Activated T-cell treated with anti-CD3 and anti-CD28 coated beads, Interleukin-2, amount 50 U/mL, for 24 hours (primary cell): ENCODE data around the gene PAK4.
"Not testable (repeated sequence)": the region's sequence is repeated elsewhere in the genome, so short reads cannot be mapped to it uniquely, and the experiment has no call there.

ENCODE experiments used
- DNase-seq: peaks from one replicate; pipeline ENCODE4 v3.0.0-alpha.2; 2020
- H3K27ac Mint-ChIP-seq: 2 replicates; pipeline ENCODE4 v1.8.0; 2020; ENCODE audit warnings: mild to moderate bottlenecking, mixed read lengths
- H3K27me3 Mint-ChIP-seq: 2 replicates; pipeline ENCODE4 v1.8.0; 2020; ENCODE audit warnings: mixed read lengths
- H3K36me3 Mint-ChIP-seq: 2 replicates; pipeline ENCODE4 v1.8.0; 2020; ENCODE audit warnings: low read depth, mixed read lengths
- H3K4me1 Mint-ChIP-seq: 2 replicates; pipeline ENCODE4 v1.8.0; 2020; ENCODE audit warnings: low read depth, mixed read lengths
- H3K4me3 Mint-ChIP-seq: 2 replicates; pipeline ENCODE4 v1.8.0; 2020; ENCODE audit warnings: mild to moderate bottlenecking, moderate library complexity, mixed read lengths
- H3K9me3 Mint-ChIP-seq: 2 replicates; pipeline ENCODE4 v1.8.0; 2020; ENCODE audit warnings: mixed read lengths

The PAK4 gene

GRCh38 chr19:39131255-39131755 lies 5.7 kb downstream of the PAK4 start:
- peaks cover 40% of the 10 kb centered on the region for H3K4me1 Mint-ChIP-seq
- H3K27me3 Mint-ChIP-seq = no peaks in the 10 kb centered on the region
- H3K36me3 Mint-ChIP-seq = no peaks in the 10 kb centered on the region
- H3K4me3 Mint-ChIP-seq = no peak overlapping the region
- no peak for DNase-seq
- peak overlapping the region; percentile 41 for H3K27ac Mint-ChIP-seq
- no peaks in the 10 kb centered on the region for H3K9me3 Mint-ChIP-seq

DNA sequence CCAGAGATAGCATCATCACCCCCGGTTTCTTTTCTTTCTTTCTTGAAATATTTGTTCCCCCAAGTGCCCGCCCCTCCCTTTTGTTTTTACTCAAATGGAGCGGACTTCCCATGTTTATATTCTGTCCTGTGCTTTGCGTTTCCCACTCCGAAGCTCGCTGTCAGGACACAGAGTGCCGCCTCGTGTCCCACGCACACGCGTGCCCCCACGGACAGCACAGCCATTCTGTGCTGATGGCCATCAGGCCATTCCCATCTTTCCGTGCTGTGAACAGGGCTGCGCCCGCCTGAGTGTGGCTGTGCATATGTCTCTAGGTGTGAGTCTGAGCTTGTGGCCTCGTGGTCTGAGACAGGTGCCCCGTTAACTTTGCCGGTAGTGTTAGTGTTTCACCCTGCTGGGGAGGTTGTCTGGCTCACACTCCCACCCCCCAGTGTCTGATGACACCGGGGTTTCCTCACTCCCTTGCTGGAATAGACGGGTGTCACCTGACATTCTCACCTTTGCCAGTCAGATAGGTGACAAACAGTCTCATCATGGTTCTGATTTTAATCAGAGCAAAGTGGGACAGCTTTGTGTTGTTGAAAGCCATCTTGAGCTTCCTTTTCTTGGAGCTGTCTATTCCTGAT lies 6.9 kb downstream of the PAK4 start:
- Mint-ChIP-seq H3K27ac (peak overlapping the region; percentile 12), H3K27me3 (no peaks in the 10 kb centered on the region), H3K4me3 (no peak overlapping the region), H3K9me3 (no peaks in the 10 kb centered on the region), H3K36me3 (no peaks in the 10 kb centered on the region), H3K4me1 (peaks cover 31% of the 10 kb centered on the region)
- no peak for DNase-seq

DNA sequence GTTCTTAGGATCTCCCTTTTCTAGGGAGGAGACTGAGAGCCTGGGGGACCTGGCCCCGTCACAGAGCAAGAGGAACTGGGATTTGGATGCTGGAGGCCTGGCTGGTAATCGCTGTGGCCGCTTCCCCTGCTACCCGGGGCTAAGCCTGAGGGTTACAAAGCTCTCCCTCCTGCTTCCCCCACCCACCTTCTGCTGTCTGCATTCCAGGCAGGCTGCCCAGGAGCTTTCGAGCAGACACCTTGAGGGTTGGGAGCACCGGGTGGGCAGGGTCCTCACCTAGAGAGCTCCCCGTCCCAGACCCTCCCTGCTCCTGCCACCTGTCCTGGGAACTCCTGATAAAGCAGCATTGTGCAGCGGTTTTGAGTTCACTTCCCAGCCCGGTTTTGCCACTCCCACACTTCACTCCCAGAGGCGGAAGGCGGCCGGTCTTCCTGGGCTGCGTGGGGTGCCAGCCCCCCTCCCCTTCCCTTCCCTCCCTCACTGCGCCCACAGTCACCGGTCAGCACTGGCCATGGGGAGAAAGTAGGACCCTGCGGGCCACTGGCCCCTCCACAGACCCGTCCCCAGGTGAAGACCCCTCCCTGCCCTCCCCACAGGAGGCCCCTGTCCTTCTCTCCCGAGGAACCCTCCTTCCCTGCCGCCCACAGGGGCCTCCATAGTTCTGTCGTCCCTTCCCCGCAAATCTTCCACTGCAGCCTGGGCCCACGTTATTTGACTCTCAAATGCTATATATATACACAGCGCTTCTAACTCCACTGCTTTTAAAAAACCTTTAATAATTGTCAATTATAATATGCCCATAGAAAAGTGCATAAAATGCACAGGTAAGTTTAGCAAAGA lies 8.1 kb downstream of the PAK4 start:
- Mint-ChIP-seq H3K27ac (no peak overlapping the region), H3K27me3 (no peaks in the 10 kb centered on the region), H3K4me3 (no peak overlapping the region), H3K9me3 (no peaks in the 10 kb centered on the region), H3K36me3 (no peaks in the 10 kb centered on the region), H3K4me1 (peaks cover 29% of the 10 kb centered on the region)
- DNase-seq = no peak

- no peak for DNase-seq
These were observed 10.1 kb downstream of the PAK4 start for GRCh38 chr19:39135701-39136100.

GRCh38 chr19:39136225-39136940 lies 10.8 kb downstream of the PAK4 start:
- Mint-ChIP-seq H3K36me3 (no peaks in the 10 kb centered on the region), H3K4me1 (peaks cover 20% of the 10 kb centered on the region), H3K27me3 (no peaks in the 10 kb centered on the region), H3K4me3 (no peak overlapping the region), H3K27ac (no peak overlapping the region), H3K9me3 (no peaks in the 10 kb centered on the region)
- no peak for DNase-seq

More at GRCh38 chr19:39135701-39136100, 10.1 kb downstream of the PAK4 start:
- peaks cover 24% of the 10 kb centered on the region for H3K4me1 Mint-ChIP-seq
- no peak overlapping the region for H3K4me3 Mint-ChIP-seq
- H3K9me3 Mint-ChIP-seq = no peaks in the 10 kb centered on the region
- H3K36me3 Mint-ChIP-seq = no peaks in the 10 kb centered on the region
- H3K27me3 Mint-ChIP-seq = no peaks in the 10 kb centered on the region
- no peak overlapping the region for H3K27ac Mint-ChIP-seq

DNA sequence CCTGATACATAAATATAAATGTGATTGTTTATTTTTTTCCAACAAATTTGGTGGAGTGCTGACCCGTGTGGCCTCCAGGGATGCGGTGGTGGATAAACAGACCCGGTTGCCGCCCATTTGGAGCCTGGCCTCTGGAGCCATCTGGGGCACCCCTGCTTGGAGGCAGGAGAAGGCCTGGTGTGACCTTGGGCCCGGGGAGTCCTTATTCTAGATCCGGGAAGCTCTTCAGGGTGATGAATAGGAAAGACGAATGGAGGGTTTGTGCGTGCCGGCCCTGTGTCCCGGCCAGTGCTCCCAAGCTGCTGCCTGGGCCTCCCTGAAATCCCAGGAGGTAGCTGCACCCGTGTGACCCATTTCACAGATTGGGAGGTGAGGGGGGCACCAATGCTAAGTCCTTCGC lies 11.5 kb downstream of the PAK4 start:
- no peaks in the 10 kb centered on the region for H3K9me3 Mint-ChIP-seq
- H3K4me3 Mint-ChIP-seq = no peak overlapping the region
- no peaks in the 10 kb centered on the region for H3K36me3 Mint-ChIP-seq
- no peak for DNase-seq
- H3K27me3 Mint-ChIP-seq = no peaks in the 10 kb centered on the region
- peaks cover 15% of the 10 kb centered on the region for H3K4me1 Mint-ChIP-seq
- peak overlapping the region; percentile 15 for H3K27ac Mint-ChIP-seq

DNA sequence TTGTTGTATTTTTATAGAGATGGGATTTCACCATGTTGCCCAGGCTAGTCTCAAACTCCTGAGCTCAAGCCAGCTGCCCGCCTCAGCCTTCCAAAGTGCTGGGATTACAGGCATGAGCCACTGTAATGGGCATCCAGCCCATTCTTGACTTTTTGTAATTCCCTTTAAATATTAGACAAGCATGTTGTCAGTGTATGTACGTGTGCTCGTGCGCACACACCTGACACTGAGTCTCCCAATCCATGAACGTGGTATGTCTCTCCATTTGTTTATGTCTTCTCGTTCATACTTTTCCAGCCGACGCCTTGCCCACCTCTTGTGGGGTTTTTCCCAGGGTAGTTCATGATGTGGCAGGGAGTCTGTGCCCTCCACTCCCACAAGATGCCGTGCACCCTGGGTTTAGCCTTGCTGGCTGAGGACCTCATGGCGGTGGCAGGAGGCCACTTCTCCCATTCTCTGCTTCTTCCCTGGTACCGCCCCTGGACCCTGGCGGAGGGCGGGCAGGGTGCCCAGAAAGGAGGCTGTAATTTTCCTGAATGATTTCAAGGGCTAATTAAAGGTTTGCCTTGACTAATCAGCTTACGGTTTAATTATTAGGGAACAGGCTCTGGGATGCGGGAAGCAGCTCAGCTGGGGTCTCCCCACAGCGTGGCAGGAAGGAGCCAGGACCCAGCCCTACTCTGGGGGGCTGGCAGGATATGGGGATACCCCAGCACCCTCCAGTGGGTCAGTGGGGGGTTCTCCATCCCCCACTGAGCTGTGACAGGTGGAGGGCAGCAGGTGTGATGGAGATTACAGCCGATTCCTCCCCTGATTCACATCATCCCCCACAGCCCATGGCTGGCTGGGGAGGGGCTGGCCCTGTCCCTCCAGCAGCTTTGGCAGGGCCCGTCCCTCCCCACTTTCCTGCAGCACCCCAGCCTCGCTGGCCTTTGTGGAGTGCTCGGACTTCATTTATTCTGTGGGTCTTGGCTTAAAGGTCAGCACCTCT lies 12.9 kb downstream of the PAK4 start:
- Mint-ChIP-seq H3K27ac (no peak overlapping the region), H3K4me3 (no peak overlapping the region), H3K9me3 (no peaks in the 10 kb centered on the region), H3K36me3 (no peaks in the 10 kb centered on the region), H3K4me1 (peaks cover 9% of the 10 kb centered on the region), H3K27me3 (no peaks in the 10 kb centered on the region)
- DNase-seq = no peak

DNA sequence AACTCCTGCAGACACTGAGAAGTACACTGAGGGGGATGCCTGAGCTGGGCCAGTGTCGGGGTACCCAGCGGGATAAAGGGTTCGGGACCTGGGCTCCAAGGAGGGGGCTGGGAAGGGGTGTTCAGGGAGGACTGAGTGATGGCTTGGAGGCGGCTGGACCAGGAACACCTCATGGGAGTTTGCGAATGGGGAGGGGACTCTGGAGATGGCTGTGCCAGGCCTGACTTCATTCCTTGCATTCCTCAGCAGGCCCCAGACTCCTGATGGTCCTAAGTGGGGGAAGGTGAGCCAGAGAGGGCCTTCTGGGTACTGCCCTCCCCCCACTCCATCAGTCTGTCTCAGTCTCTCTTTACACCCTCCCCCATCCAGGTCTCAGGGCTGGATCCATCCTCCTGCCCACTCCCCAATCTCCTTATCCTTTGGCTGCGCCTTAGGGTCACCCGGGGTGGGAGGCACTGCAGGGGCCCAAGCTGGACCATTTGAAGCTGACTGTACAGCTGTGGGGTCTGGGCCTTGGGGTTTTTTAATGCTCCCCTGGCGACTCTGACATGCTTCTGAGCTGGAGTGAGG lies 13.8 kb downstream of the PAK4 start:
- no peak overlapping the region for H3K4me3 Mint-ChIP-seq
- no peaks in the 10 kb centered on the region for H3K27me3 Mint-ChIP-seq
- no peaks in the 10 kb centered on the region for H3K9me3 Mint-ChIP-seq
- no peaks in the 10 kb centered on the region for H3K36me3 Mint-ChIP-seq
- no peak for DNase-seq
- H3K4me1 Mint-ChIP-seq = peaks cover 10% of the 10 kb centered on the region
- no peak overlapping the region for H3K27ac Mint-ChIP-seq

- no peaks in the 10 kb centered on the region for H3K9me3 Mint-ChIP-seq
- no peak overlapping the region for H3K4me3 Mint-ChIP-seq
- no peak overlapping the region for H3K27ac Mint-ChIP-seq
- no peaks in the 10 kb centered on the region for H3K27me3 Mint-ChIP-seq
- H3K4me1 Mint-ChIP-seq = peaks cover 15% of the 10 kb centered on the region
- no peak for DNase-seq
- H3K36me3 Mint-ChIP-seq = no peaks in the 10 kb centered on the region
These were observed 14.4 kb downstream of the PAK4 start for GRCh38 chr19:39139971-39140453.

DNA sequence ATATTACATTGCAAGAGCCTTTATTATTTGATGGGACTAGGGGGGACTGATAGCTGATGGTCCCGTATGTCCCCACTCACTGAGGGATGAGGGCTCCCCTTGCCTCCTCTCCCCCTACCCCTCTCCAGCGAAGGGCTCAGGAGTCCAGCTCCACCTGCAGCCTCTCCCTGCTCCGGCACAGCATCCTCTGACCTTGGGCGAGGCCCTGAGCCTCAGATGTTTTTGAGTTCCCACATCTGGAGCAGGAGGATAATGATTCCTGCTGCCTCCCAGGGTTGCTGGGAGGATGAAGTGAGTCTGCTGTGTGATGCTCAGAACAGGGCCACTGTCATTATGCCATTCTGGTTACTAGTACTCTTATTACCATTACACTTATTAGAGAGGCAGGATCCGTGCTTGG lies 15.0 kb downstream of the PAK4 start:
- Mint-ChIP-seq H3K9me3 (no peaks in the 10 kb centered on the region), H3K27ac (no peak overlapping the region), H3K27me3 (no peaks in the 10 kb centered on the region), H3K4me1 (peaks cover 15% of the 10 kb centered on the region), H3K4me3 (no peak overlapping the region), H3K36me3 (no peaks in the 10 kb centered on the region)
- DNase-seq = no peak

DNA sequence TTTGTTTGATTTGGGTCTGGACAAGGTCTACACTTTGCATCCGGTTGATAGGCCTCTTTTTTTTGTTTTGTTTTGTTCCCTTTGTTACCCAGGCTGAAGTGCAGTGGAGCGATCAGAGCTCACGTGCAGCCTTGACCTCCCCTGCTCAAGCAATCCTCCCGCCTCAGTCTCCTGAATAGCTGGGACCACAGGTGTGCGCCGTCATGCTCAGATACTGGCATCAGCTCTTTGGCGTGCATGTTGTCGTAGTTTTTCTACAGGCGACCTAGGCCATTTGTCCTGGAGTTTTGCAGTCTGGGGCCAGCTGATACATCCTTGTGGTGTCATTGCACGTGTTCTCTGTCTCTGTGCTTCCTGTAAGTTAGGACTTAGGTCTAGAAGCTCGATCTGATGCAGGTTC lies 16.3 kb downstream of the PAK4 start:
- H3K4me3 Mint-ChIP-seq = no peak overlapping the region
- H3K36me3 Mint-ChIP-seq = no peaks in the 10 kb centered on the region
- H3K27ac Mint-ChIP-seq = no peak overlapping the region
- H3K27me3 Mint-ChIP-seq = no peaks in the 10 kb centered on the region
- peaks cover 15% of the 10 kb centered on the region for H3K4me1 Mint-ChIP-seq
- no peak for DNase-seq
- H3K9me3 Mint-ChIP-seq = no peaks in the 10 kb centered on the region

DNA sequence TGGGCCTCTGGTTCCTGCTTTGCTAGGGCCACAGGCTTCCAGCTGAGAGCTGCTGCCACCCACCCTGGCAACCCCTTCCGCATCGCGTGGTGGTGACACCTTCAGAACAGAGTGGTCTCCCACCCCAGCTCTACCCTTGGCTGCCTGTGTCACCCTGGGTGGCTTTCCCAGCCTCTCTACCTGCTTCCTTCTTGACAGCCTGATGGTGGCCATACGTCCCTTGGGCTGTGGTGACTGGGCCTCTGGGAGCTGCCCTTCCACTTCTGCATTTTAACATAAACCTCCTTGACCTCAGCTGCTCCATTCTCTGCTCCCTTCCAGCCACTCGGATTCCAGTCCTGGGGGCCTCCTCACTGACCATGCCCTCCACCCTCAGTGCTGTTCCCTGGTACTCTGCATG lies 17.0 kb downstream of the PAK4 start:
- peaks cover 17% of the 10 kb centered on the region for H3K4me1 Mint-ChIP-seq

GRCh38 chr19:39143757-39144289 lies 18.2 kb downstream of the PAK4 start:
- H3K27ac Mint-ChIP-seq, H3K4me3 Mint-ChIP-seq, H3K27me3 Mint-ChIP-seq, DNase-seq, H3K36me3 Mint-ChIP-seq, H3K9me3 Mint-ChIP-seq: not testable (repeated sequence)
- peaks cover 17% of the 10 kb centered on the region for H3K4me1 Mint-ChIP-seq

More for the DNA sequence above, 17.0 kb downstream of the PAK4 start:
- H3K36me3 Mint-ChIP-seq = peaks cover 2% of the 10 kb centered on the region
- H3K9me3 Mint-ChIP-seq = no peaks in the 10 kb centered on the region
- DNase-seq = no peak
- no peak overlapping the region for H3K4me3 Mint-ChIP-seq
- no peaks in the 10 kb centered on the region for H3K27me3 Mint-ChIP-seq
- no peak overlapping the region for H3K27ac Mint-ChIP-seq
